ENCODE data around the gene DTNA.
A peak's percentile ranks its signal among the peaks of the same experiment; 100 is the strongest.

Gene DTNA

GRCh38 chr18:34695310-34695709 is 14.8 kb upstream of the DTNA start:
- TF ChIP-seq, protein P1, sequence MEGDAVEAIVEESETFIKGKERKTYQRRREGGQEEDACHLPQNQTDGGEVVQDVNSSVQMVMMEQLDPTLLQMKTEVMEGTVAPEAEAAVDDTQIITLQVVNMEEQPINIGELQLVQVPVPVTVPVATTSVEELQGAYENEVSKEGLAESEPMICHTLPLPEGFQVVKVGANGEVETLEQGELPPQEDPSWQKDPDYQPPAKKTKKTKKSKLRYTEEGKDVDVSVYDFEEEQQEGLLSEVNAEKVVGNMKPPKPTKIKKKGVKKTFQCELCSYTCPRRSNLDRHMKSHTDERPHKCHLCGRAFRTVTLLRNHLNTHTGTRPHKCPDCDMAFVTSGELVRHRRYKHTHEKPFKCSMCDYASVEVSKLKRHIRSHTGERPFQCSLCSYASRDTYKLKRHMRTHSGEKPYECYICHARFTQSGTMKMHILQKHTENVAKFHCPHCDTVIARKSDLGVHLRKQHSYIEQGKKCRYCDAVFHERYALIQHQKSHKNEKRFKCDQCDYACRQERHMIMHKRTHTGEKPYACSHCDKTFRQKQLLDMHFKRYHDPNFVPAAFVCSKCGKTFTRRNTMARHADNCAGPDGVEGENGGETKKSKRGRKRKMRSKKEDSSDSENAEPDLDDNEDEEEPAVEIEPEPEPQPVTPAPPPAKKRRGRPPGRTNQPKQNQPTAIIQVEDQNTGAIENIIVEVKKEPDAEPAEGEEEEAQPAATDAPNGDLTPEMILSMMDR (IDR thresholded peaks at IDR 0.05; ENCODE audit: insufficient read depth, missing control alignments): no peak
- FAIRE-seq (no peak), DNase-seq (ENCODE audit: insufficient read length, low spot score) (no peak)

DNA sequence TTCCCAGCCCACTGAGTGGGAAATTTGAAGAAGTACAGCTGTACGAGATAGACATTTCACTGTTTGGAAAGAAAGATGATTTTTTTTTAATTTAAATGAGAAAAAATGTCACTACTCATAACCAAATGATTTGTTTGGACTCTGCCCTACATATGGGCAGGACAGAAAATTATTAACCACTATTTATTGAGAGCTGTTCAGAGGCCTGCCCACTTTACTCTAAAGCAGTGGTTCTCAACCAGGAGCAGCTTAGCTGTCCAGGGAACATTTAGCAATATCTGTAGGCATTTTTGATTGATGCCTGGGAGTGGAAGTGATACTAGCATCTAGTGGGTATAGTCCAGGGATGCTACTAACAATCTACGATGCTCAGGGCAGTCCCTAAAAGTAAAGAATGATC is 13.4 kb upstream of the DTNA start:
- no peak for FAIRE-seq
- TF ChIP-seq, protein P1 (IDR thresholded peaks at IDR 0.05; ENCODE audit: insufficient read depth, missing control alignments): no peak
- DNase-seq (ENCODE audit: insufficient read length, low spot score): no peak

GRCh38 chr18:34697233-34697632 is 12.9 kb upstream of the DTNA start:
- FAIRE-seq (no peak), DNase-seq (ENCODE audit: insufficient read length, low spot score) (no peak)
- TF ChIP-seq, protein P1 (IDR thresholded peaks at IDR 0.05; ENCODE audit: insufficient read depth, missing control alignments): no peak

- FAIRE-seq (no peak), DNase-seq (ENCODE audit: insufficient read length, low spot score) (no peak)
- TF ChIP-seq, protein P1 (IDR thresholded peaks at IDR 0.05; ENCODE audit: insufficient read depth, missing control alignments): no peak
These were observed 12.2 kb upstream of the DTNA start for GRCh38 chr18:34697891-34698290.

DNA sequence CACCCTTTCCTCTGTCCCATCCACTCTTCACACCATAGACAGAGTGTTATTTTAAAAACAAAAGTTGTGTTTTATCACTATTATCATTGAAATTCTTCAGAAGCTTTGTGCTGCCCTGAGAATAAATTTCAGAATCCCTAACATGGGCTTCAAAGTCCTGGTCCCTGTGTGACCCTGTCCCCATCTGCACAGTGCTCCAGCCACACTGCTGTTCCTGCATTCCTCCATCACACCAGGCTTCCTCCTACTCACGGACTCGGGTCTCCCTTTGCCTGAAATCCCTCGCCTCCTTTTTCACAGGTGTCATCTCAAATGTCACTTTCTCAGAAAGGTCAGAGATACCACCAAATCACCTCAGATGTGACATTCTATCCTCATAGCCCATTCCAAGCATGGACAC is 8.2 kb upstream of the DTNA start:
- DNase-seq (ENCODE audit: insufficient read length, low spot score): no peak
- TF ChIP-seq, protein P1 (IDR thresholded peaks at IDR 0.05; ENCODE audit: insufficient read depth, missing control alignments): no peak
- FAIRE-seq: no peak

GRCh38 chr18:34702814-34703213 is 7.3 kb upstream of the DTNA start:
- TF ChIP-seq, protein P1 (IDR thresholded peaks at IDR 0.05; ENCODE audit: insufficient read depth, missing control alignments): no peak
- FAIRE-seq: no peak
- DNase-seq (ENCODE audit: insufficient read length, low spot score): no peak

GRCh38 chr18:34704074-34704473 is 6.0 kb upstream of the DTNA start:
- TF ChIP-seq, protein P1 (IDR thresholded peaks at IDR 0.05; ENCODE audit: insufficient read depth, missing control alignments): no peak
- DNase-seq (ENCODE audit: insufficient read length, low spot score): no peak
- FAIRE-seq: peak; percentile 11
